ENCODE results near the gene PCDH15.

DNA sequence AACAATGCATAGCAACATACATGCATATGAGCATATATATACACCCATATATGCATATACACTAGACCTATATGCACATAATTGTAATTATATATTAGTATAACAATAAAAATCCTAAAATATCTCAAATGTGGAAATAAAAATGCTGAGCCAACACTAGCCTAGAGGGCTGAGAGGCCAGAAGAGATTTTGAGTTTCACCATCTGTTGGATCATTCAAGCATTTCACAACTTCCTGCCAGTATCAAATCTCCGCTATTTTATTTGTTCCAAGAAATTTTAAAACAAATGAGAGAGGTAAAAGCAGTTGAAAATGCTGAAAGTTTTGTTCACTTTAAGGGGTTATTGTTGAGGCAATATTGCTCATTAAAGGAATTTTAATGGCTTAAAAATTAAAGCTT is 187.0 kb downstream of the PCDH15 start:
- TF ChIP-seq, protein P1, sequence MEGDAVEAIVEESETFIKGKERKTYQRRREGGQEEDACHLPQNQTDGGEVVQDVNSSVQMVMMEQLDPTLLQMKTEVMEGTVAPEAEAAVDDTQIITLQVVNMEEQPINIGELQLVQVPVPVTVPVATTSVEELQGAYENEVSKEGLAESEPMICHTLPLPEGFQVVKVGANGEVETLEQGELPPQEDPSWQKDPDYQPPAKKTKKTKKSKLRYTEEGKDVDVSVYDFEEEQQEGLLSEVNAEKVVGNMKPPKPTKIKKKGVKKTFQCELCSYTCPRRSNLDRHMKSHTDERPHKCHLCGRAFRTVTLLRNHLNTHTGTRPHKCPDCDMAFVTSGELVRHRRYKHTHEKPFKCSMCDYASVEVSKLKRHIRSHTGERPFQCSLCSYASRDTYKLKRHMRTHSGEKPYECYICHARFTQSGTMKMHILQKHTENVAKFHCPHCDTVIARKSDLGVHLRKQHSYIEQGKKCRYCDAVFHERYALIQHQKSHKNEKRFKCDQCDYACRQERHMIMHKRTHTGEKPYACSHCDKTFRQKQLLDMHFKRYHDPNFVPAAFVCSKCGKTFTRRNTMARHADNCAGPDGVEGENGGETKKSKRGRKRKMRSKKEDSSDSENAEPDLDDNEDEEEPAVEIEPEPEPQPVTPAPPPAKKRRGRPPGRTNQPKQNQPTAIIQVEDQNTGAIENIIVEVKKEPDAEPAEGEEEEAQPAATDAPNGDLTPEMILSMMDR (IDR thresholded peaks at IDR 0.05; ENCODE audit: insufficient read depth, low read depth, low read length) = no peak
- no peak for TF ChIP-seq EZH2 (IDR thresholded peaks at IDR 0.05; ENCODE audit: insufficient read depth, low read length)
